Natural killer cell (primary cell): ENCODE results near the gene XYLT2. TPM values are rescaled to one million over a fixed set of nuclear protein-coding genes. Genes with fewer than 3 reads are reported as not detected.

Experiments
- ATAC-seq, 3 donors: fragments of 150-1000 bp in 2 of 3; fragments of 200-7000 bp in 1 of 3; cut with Tn5 transposase; 1 replicate in 1 of 3; 2 replicates in 2 of 3; pipeline ENCODE4 v1.10.0; 2021; ENCODE audit warnings: mild to moderate bottlenecking in 2 of 3, moderate library complexity in 2 of 3
- DNase-seq, 2 donors: peaks; one replicate each; pipeline versions ENCODE4 v3.0.0 to v3.0.0-alpha.2; 2013 to 2021; ENCODE audit warnings: mixed read lengths in 1 of 2
- H3K27ac ChIP-seq: one replicate; pipeline ENCODE4 v1.5.1; 2013; ENCODE audit warnings: mild to moderate bottlenecking, low read length
- H3K27me3 ChIP-seq: one replicate; pipeline ENCODE4 v1.6.1; 2013; ENCODE audit warnings: low read length; ENCODE audit not compliant: control insufficient read depth, insufficient read depth
- H3K36me3 ChIP-seq: one replicate; pipeline ENCODE4 v1.6.1; 2013; ENCODE audit warnings: low read length; ENCODE audit not compliant: control insufficient read depth, insufficient read depth
- H3K4me1 ChIP-seq: one replicate; pipeline ENCODE4 v1.6.1; 2013; ENCODE audit warnings: low read length; ENCODE audit not compliant: control insufficient read depth, insufficient read depth
- H3K4me3 ChIP-seq: one replicate; pipeline ENCODE4 v1.5.1; 2013; ENCODE audit warnings: low read length
- H3K9me3 ChIP-seq: one replicate; pipeline ENCODE4 v1.6.1; 2013; ENCODE audit warnings: low read length; ENCODE audit not compliant: control insufficient read depth, insufficient read depth
- H3K27ac Mint-ChIP-seq, 2 donors: one replicate each; pipeline ENCODE4 v1.8.0; 2022; ENCODE audit warnings: mild to moderate bottlenecking in 2 of 2, mixed read lengths in 2 of 2, moderate library complexity in 1 of 2
- H3K27me3 Mint-ChIP-seq, 2 donors: one replicate each; pipeline ENCODE4 v1.8.0; 2022; ENCODE audit warnings: low read depth in 2 of 2, mixed read lengths in 2 of 2
- H3K36me3 Mint-ChIP-seq: one replicate; pipeline ENCODE4 v1.8.0; 2022; ENCODE audit warnings: mixed read lengths
- H3K4me1 Mint-ChIP-seq, 2 donors: one replicate each; pipeline ENCODE4 v1.8.0; 2022; ENCODE audit warnings: mixed read lengths in 2 of 2
- H3K4me3 Mint-ChIP-seq: one replicate; pipeline ENCODE4 v1.8.0; 2022; ENCODE audit warnings: mild to moderate bottlenecking, moderate library complexity, mixed read lengths
- H3K9me3 Mint-ChIP-seq, 2 donors: one replicate each; pipeline ENCODE4 v1.8.0; 2022; ENCODE audit warnings: mixed read lengths in 2 of 2
- CTCF ChIP-seq: fragments of 200-600 bp; IDR thresholded peaks from one replicate; pipeline ENCODE4 v1.8.0; 2022; ENCODE audit warnings: antibody characterized with exemption
- WGBS: methylation state at CpG from one replicate; pipeline ENCODE4 v1.1.7; 2013; ENCODE audit warnings: missing lambda C conversion rate; ENCODE audit not compliant: insufficient coverage; 5-methylcytosine and 5-hydroxymethylcytosine counted together
- intact Hi-C: fragments of 100-400 bp; cut with micrococcal nuclease; formaldehyde crosslinking; loops from one replicate; pipeline ENCODE4 v1.14.2; 2022
- total RNA-seq, 4 donors: library from RNA; stranded (reverse); fragments of 120-200 nt in 1 of 4; gene quantifications; one replicate each; pipeline versions ENCODE4 v1.2.3 to v1.2.4, GENCODE V29; 2013 to 2022

The XYLT2 gene
- 10 to 100 TPM; 16.3 to 25.4 (median 18.6) TPM for total RNA-seq
- 18.2 TPM for total RNA-seq (2013)

DNA sequence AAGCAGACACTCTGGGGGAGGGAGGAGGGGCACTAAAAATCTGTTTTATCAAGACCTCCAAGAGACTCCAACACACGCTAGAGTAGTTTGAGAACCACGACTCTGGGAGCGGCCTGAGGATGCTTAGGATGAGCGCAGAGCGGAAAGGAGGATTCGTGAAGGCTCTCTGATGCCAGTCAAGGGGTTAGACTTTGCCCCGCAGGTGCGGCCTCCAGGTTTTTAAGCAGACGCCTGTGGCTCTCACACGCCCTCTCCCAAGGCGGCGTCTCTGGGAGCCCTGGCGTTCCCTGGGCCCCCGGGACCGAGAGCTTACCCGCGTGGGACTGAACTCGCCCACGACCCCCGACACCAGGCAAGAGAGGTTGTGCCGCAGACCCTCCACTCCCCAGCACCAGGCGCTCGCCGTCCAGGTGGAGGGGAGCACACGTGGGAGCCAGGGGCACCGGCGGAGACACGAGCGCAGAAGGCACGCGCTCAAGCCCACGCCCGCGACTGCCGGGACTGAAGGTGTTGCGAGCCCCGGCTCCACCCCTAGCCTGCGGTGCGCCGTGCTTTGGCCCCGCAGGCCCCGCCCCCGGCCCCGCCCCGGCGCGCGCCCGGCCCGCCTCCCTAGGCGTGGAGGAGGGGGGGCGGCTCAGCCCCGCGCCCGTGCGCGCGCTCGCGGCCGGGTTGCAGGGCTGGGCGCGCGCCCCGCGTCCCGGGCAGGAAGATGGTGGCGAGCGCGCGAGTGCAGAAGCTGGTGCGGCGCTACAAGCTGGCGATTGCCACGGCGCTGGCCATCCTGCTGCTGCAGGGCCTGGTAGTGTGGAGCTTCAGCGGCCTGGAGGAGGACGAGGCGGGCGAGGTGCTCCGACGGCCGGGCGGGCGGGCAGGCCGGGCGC, at the start of gene XYLT2:
XYLT2 (plus strand) TSS at position 695 of the 881 bp plus-strand sequence; CDS start at position 710, 15 bp downstream.
- Mint-ChIP-seq H3K4me1 (peaks cover 9 to 35% of the 10 kb centered on the region in 2 donors), H3K36me3 (no peaks in the 10 kb centered on the region), H3K4me3 (peak within 1 kb of the TSS; percentile 96), H3K27me3 (no peaks in the 10 kb centered on the region), H3K27ac (peak within 1 kb of the TSS; percentile 73 to 88), H3K9me3 (no peaks in the 10 kb centered on the region)
- TF ChIP-seq CTCF: no peak
- Histone ChIP-seq H3K4me1 (peaks cover 24% of the 10 kb centered on the region), H3K9me3 (no peaks in the 10 kb centered on the region), H3K36me3 (no peaks in the 10 kb centered on the region), H3K27me3 (no peaks in the 10 kb centered on the region), H3K4me3 (peak within 1 kb of the TSS; percentile 65), H3K27ac (peak within 1 kb of the TSS; percentile 17)
- WGBS: 5% methylated on average over 87 of the region's 87 CpGs
- DNase-seq (peak; percentile 94 to 96), ATAC-seq (peak; percentile 94 to 99 (median 96))
- intact Hi-C loops: no loop called here

- WGBS: 21% methylated on average over 7 of the region's 7 CpGs
- no peak overlapping the region for H3K4me3 Mint-ChIP-seq
- no peak overlapping the region for H3K27ac Mint-ChIP-seq
- no peaks in the 10 kb centered on the region for H3K36me3 Mint-ChIP-seq
- Histone ChIP-seq H3K27ac (no peak overlapping the region), H3K36me3 (no peaks in the 10 kb centered on the region), H3K4me1 (no peaks in the 10 kb centered on the region), H3K4me3 (no peak overlapping the region), H3K27me3 (peaks cover 2% of the 10 kb centered on the region), H3K9me3 (no peaks in the 10 kb centered on the region)
- H3K4me1 Mint-ChIP-seq: peaks cover 2% of the 10 kb centered on the region in 2 donors
- intact Hi-C loops: loop anchor here (1.0 to 10.0 kb wide), 3 partner anchors 97 to 203 kb away; partner anchors contain the start of gene PDK2
- H3K9me3 Mint-ChIP-seq: no peaks in the 10 kb centered on the region
- H3K27me3 Mint-ChIP-seq: peaks cover 2 to 16% of the 10 kb centered on the region in 2 donors
- peak; percentile 66 to 86 for DNase-seq
- ATAC-seq: peak; percentile 89 to 98 (median 97)
- TF ChIP-seq CTCF: peak; percentile 78
These were observed 48.5 kb upstream of the XYLT2 start for GRCh38 chr17:50297407-50297865.

DNA sequence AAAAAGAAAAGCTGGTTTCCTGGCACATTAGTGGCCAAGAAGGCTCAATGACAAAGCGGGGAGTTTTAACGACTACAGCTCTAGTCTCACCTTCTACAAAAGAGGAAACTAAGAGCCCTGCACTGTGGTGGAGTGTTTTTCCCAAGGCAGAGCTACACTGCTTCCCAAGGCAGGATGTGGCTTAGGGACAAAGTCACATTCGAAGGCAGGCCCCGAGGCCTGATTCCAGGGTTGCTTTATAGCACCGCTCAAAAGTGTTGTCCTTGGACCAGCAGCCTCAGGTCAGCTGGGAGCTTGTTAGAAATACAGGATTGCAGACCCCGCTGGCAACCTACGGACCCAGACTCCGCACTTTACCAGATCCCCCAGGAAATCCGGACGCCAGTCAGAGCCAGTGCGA, 47.9 kb upstream of the XYLT2 start:
- 73% methylated on average over 9 of the region's 11 CpGs for WGBS
- H3K9me3 ChIP-seq: no peaks in the 10 kb centered on the region
- TF ChIP-seq CTCF: no peak
- ATAC-seq (no peak), DNase-seq (no peak)
- Mint-ChIP-seq H3K27me3 (peaks cover 2 to 17% of the 10 kb centered on the region in 2 donors), H3K36me3 (no peaks in the 10 kb centered on the region), H3K9me3 (no peaks in the 10 kb centered on the region), H3K27ac (no peak overlapping the region), H3K4me1 (no peaks in the 10 kb centered on the region), H3K4me3 (no peak overlapping the region)
- H3K4me3 ChIP-seq: no peak overlapping the region
- H3K4me1 ChIP-seq: no peaks in the 10 kb centered on the region
- intact Hi-C loops: loop anchor here (10.0 kb wide), 2 partner anchors 173 to 203 kb away; partner anchors contain the start of gene PDK2
- H3K36me3 ChIP-seq: no peaks in the 10 kb centered on the region
- H3K27ac ChIP-seq: no peak overlapping the region
- peaks cover 2% of the 10 kb centered on the region for H3K27me3 ChIP-seq
